Vagina (tissue), 2 donors: ENCODE measurements around the gene EFNA3.

ENCODE experiments used
- POLR2A ChIP-seq, 2 donors: fragments of 450-650 bp; IDR thresholded peaks; one replicate each; pipeline ENCODE4 v1.6.1; 2017; ENCODE audit warnings: antibody characterized with exemption in 2 of 2, mild to moderate bottlenecking in 2 of 2, moderate library complexity in 2 of 2
- POLR2AphosphoS5 ChIP-seq, 2 donors: sonication (generic); formaldehyde crosslinking; IDR thresholded peaks; one replicate each; pipeline ENCODE4 v1.9.0; 2017; ENCODE audit warnings: antibody characterized with exemption in 2 of 2, mild to moderate bottlenecking in 2 of 2, low read depth in 1 of 2; ENCODE audit not compliant: insufficient read depth in 1 of 2
- TF ChIP-seq, protein P1 (sequence below), 3 experiments: fragments of 450-650 bp in 2 of 3; fragments of 200-600 bp in 1 of 3; sonication (generic) in 1 of 3; IDR thresholded peaks; one replicate each; pipeline ENCODE4 v1.5.1; 2017 to 2019; ENCODE audit warnings: antibody characterized with exemption in 3 of 3, mild to moderate bottlenecking in 2 of 3, moderate library complexity in 2 of 3

DNA sequence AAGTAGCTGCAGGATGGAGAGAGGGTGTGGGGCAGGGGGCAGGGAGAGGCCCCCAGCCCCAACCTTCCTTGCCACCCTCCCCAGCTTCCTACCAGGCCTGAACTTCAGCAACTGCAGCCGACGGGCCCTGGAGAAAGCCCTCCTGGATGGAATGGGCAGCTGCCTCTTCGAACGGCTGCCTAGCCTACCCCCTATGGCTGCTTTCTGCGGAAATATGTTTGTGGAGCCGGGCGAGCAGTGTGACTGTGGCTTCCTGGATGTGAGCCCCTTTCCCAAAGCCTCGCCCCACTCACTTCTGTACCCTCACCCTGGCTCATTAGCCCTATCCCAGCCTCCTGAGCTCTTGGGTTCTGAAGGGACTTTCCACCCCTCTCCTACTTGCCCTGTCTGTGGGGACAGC is 21.5 kb upstream of the EFNA3 start:
- TF ChIP-seq, protein P1, sequence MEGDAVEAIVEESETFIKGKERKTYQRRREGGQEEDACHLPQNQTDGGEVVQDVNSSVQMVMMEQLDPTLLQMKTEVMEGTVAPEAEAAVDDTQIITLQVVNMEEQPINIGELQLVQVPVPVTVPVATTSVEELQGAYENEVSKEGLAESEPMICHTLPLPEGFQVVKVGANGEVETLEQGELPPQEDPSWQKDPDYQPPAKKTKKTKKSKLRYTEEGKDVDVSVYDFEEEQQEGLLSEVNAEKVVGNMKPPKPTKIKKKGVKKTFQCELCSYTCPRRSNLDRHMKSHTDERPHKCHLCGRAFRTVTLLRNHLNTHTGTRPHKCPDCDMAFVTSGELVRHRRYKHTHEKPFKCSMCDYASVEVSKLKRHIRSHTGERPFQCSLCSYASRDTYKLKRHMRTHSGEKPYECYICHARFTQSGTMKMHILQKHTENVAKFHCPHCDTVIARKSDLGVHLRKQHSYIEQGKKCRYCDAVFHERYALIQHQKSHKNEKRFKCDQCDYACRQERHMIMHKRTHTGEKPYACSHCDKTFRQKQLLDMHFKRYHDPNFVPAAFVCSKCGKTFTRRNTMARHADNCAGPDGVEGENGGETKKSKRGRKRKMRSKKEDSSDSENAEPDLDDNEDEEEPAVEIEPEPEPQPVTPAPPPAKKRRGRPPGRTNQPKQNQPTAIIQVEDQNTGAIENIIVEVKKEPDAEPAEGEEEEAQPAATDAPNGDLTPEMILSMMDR (IDR thresholded peaks at IDR 0.05), result no peak
- TF ChIP-seq POLR2A (IDR thresholded peaks at IDR 0.05) (no peak), POLR2AphosphoS5 (IDR thresholded peaks at IDR 0.05; ENCODE audit: insufficient read depth in 1 of 2, low read depth in 1 of 2) (no peak)
